GM19351 (cell line): ENCODE data around the gene BABAM2.

ENCODE experiments used
- ATAC-seq: cut with Tn5 transposase; IDR thresholded peaks from one replicate; pipeline ENCODE4 v1.9.1; 2021; ENCODE audit warnings: mild to moderate bottlenecking, moderate library complexity; ENCODE audit not compliant: unreplicated experiment

Gene BABAM2

DNA sequence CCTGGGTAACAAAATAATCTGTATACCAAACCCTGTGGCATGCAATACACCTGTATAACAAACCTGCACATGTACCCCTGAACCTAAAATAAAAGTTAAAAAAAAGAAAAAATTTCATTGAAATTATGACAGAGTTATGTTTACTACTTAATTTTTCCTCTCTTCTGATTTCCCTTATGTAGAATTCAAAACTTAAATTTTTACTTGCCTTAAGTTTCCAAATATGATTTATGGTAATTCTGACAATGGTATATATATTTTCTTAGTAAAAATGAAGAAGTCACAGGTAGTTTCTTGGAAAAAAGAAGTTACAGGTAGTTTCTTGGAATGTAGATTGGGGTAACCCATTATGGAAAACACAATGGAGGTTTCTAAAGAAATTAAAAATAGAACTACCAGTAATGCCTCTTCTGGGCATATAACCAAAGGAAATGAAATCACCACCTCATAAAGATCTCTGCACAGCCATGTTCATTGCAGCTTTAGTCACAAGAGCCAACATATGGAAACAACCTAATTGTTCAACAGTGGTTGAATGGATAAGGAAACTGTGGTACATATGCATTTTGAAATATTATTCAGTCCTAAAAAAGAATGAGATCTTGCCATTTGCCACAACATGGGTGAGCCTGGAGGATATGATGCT, 164.9 kb downstream of the BABAM2 start:
- ATAC-seq = no peak

DNA sequence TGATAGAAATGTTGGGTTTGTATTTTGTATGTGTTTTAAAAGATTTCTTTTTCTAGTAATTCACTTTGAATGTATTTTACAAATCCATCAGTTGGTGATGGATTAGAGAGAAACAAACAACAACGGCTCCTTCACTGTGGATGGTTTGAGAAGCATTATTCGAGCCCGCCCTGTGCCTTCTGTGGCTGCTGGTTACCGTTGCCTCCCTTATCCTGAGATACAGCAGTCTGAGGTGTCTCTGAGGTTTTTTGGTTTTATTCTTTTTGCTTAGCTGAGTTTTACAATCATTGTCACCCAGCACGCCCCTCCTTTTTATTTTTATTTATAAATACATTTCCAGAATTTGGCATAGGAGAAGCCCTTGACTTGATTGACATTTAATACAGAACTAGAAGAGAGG, 168.3 kb downstream of the BABAM2 start:
- no peak for ATAC-seq

DNA sequence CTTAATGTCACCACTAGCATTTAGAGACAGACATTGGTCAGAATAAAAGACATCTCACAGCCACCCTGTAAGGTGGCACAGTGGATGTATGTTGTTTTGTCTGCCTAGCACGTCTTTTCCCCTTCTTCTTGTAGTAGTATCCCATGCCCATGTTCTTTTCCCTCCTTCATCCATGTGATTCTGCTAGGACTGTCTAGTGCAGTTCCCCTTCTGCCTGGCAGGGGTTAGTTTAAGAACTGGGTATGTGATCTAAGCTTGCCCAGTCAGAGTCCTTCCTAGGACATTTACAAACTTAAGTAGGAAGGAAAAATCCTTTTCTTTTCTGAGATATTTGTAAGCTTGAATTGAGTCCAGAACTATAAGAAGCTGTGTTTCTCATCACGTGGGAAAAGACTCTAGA, 172.3 kb downstream of the BABAM2 start:
- no peak for ATAC-seq

DNA sequence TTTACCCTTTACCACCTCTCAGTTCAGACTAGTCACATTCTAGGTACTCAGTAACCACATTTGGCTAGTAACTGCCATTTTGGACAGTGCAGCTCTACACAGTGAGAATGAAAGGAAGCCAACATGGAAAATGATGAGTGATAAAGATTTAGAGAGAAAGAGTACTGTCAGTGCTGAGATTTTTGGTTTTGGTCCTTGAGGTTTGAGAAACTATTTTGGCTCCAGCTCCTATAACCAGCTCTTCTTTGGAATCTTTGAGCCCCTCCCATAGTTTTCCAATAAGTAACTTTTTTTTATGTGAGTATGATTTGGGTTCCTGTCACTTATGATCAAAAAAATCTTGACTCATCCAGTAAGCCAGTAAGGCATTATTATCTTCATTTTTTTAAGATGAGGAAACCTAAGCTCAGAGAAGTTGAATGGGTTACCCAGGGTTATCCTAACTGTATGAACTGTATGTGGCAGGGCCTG, 173.0 kb downstream of the BABAM2 start:
- ATAC-seq = no peak

DNA sequence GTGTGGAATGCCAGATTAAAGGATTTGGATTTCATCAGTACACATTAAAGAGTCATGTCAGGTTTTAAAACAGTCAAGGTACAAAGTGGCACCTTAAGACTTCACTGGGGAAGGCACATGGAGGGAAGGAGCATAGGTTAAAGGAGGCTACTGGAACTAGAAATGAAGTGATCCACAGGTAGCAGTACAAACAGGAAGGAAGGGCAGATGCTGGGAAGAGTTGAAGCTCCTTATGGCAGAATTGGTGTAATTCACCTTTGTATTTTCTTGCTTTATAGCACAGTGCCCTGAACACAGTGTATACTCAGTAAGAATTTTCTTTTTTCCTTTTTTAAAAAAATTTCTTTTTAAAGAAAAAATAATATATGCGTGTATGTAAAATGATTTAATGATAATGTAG, 177.1 kb downstream of the BABAM2 start:
- no peak for ATAC-seq

DNA sequence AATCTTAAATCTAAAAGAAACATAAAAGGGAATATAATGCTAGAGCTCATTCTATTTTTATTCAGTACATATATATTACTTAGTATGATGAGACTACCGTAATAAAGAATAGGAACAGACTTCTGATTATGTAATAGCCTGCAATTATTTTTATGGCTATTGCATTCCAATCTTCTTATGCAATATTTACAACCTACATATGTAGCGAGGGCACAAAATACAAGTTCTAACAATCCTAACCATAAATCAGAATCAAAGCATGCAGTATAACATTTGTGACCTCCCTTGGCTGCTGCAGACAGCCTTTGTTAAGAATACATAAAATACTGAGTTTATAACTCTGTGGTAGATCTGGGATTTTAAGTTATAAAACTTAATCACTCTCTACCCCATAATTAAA, 177.6 kb downstream of the BABAM2 start:
- ATAC-seq = no peak

DNA sequence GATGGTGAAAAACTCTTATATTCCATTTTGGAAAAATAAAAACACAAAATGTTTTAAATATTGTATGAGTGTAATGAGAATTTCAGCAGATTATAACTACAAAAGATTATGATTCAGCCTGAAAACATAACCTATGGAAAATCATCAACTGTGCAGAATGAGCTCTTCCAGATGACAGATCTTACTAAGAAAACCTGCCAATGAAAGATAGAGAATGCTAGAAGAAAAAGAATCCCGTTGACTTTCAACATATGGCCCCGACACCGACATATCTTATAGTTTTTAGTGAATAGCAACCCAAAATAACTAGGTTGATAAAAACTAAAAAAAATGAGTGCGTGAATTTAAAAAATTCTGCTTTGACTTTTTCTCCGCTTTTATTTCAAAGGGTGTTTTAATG, 178.0 kb downstream of the BABAM2 start:
- ATAC-seq = no peak

DNA sequence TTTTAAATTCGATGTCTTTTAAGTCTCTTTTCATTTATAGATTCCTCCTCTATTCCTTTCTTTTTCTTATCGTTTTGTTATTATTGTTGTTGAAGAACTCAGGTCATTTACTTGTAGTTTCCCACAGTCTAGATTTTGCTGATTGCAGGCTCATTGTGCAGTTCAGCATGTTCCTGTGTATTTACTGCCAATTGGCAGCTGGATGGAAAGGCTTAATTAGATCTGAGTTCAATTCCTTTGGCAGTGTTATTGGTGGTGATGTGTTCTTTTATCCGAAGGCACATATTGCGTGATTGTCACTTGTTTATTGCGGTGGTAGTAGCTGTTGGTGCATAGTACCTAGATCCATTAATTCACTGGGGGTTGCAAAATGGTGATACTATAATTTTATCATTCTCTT, 180.7 kb downstream of the BABAM2 start:
- ATAC-seq = no peak

DNA sequence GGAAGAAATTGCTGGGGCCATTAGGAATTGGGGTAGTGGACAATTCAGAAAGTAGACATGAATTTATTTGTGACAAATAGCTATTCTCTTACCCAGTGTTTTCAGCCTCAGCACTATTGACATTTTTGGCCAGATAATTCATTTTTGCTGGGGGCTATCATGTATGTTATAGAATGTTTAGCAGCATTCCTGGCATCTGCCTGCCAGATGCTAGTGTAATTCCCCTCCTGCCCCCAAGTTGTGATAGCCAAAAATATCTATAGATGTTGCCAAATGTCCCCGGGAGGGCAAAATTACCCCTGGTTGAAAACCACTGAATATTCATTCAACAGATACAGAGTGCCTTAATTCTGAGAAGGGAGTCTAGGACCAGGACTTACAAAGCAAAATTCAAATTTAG, 183.6 kb downstream of the BABAM2 start:
- no peak for ATAC-seq

DNA sequence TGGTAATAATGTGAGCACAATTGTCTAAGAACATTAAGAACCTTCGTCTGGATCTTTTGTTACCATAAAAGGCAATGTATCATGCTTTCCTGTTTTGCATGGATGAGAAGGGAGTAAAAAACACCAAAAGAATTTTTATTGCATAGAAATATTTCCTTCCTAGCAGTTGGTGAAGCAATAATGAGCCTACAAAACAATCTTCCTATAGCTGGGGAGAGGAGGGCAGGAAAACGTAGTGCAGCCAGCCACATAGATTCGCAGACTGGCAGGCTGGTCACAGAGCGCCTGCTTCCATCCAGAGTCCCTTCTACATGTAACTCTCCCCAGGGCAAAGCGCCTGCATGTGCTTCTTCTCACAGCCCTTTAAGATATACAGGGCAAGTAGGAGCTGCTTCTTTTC, 190.4 kb downstream of the BABAM2 start:
- no peak for ATAC-seq

DNA sequence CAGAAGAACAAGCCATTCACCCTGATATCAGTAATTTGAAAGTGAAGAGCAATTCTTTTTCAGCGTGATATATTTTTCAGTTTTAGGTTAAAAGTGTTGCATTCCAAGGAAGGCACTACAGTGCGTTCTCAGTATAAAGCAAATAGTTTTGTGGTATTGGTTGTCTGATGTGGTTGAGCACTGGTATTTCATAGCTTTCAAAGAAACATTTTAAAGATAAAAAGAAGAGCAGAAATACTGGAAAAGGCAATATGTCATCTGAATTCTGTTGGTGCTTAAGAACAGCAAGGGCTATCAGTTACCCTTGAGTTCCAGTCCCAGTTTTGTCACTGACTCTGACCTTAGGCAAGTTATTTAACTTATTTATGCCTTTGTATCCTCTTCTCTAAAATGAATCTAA, 191.6 kb downstream of the BABAM2 start:
- no peak for ATAC-seq

DNA sequence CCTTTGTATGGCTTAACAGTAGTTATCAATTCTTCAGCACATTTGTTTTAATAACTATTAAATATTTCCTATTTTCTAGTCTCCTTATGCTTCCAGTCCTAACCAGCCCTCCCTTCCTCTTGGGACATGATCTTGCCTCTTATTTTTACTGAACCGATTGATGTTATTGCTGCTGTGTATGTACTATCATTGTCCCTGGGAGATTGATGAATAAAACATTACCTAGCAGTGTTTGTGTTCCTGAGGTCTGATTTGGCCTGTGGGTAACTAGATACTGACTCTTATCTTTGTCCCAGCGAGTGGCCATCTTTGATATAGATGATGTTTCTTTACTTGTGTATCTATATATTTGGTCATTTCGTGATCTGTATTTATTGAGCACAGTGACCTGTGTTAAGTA, 192.9 kb downstream of the BABAM2 start:
- no peak for ATAC-seq

DNA sequence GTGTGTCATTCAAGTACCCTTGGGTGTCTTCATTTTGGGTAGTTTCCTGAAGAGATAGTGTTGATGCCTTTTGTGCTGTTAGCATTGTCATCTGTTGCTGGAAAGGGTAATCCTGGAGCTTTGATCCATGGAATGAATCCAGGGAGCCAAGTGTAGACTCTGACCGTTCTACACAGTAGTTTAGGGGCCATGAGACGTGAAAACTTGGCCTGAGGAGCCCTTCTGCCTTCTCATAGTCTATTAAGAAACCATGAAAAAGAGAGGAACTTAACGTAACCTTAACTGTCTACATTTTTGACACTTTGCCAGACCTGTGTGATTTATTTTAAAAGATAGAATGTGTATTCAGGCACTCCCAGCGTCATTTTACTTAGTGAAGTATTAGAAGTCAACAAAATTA, 194.0 kb downstream of the BABAM2 start:
- ATAC-seq = no peak

DNA sequence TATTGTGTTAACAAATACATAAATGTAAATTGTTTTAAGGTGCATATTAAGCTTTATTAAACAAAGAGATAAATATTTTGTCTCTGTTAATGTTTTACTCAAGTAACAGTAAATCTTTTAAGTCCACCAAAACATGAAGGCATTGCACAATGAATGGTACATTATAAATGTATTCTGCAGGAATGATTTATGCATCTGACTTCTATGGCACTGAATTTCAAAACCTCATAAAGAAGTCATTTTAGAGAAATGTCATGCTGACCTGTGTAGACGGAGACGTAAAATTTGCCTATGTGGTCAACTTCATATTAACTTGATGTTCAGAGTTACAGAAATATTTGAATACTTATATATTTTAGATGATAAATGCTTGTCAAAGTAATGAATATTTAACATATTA, 194.7 kb downstream of the BABAM2 start:
- no peak for ATAC-seq

DNA sequence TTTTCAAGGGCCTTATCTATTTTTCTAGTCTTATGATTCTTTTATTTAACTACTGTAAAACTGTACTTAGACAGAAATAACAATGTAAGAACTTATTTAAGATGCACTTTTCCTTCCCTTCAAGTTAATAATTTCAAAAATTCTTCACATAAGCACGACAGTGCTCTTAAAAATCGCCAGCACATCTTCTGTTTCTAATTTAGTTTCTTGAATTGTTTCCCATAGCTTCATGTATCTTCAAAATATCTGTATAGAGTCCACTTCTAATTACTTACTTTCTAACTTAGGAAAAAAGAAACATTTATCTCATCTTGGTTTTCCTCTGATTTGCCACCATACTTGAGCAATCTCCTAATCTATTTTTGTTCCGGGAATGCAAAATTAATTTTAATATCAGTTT, 196.1 kb downstream of the BABAM2 start:
- no peak for ATAC-seq

DNA sequence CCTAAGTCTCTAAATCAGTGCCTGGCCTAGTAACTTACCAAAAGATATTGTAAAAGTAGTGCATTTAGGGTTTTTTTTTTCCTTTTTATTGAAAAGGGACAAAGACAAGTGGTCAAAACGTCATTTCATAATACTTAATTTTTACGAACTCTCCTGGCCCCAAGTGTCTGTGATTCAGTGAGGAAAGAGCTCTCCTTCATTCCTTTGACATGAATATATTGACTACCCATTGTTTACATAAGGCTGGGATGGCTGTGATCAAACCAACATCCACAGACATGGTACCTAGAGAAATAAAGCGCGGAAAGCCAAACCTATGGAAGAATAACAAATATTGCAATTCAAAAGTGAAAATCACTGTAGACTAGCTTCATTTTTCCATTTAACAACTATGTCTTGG, 198.4 kb downstream of the BABAM2 start:
- no peak for ATAC-seq

DNA sequence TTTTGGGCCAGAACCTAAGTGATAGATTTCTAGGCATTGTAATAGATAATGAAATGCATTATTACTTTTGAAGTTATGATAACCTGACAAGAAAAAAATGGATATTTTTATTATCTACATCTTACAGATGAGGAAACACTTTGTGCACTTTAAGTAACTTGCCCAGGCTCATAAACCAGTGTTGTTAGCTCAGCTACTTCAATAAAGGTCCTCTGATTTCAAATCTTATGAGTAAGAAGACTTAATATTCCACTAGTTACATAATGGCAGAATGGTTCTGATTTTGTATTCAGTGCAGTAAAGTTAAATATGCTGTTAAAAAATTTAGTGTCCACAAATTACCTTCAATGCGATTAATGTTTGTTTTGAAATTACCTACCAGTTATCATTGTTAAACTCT, 199.0 kb downstream of the BABAM2 start:
- no peak for ATAC-seq

DNA sequence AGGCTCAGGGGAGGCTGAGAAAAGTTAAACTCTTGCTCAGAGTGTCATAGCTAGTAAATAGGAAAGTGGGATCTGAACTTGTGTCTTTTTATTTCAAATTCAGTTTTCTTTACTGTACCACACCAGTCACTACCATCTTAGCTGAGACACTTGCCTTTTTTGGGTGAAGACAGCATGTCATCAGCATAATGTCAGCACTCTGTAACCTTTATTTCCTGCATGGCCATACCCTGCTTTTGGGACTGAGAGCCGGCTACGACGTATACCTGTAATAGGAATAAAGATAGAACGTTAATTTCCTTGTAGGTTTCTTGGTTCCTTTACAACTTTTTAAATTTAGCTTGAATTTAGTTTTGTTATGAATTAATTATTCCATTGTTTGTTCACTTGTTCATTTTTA, 202.8 kb downstream of the BABAM2 start:
- ATAC-seq = no peak

DNA sequence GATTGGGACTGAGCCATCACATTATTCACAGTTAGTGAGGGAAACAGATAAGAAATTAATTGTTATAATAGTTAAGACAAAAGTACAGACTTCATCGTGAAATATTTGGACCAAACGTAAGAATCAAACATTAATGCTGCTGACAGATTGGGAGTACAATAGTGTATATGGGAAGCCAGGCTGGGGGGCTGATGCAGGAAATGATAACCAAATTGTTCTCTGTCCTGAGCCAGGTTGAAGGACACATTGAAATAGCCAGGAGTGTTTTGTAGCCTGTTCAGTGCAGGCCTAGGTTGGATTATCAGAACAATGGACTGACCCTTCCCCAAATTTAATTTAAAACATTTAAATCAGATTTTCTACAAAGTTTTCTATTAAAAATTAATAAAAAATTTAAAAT, 203.2 kb downstream of the BABAM2 start:
- no peak for ATAC-seq

DNA sequence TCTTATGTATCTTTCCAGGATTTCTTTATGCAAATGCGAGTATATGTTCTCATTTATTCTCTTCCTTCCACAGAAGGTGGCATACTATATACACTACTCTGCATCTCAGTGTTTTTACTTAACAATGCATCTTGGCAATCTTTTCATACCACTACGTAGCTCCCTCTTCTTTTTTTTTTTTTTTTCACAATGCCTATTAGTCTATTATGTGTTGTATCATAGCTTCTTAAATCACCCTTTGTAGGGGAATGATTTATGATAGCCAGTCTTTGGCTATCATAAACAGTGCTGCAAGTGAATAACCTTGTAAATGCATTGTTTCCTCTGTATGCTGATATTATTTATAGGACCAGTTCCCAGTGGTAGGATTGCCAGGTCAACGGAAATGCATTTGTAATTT, 204.2 kb downstream of the BABAM2 start:
- ATAC-seq = no peak

DNA sequence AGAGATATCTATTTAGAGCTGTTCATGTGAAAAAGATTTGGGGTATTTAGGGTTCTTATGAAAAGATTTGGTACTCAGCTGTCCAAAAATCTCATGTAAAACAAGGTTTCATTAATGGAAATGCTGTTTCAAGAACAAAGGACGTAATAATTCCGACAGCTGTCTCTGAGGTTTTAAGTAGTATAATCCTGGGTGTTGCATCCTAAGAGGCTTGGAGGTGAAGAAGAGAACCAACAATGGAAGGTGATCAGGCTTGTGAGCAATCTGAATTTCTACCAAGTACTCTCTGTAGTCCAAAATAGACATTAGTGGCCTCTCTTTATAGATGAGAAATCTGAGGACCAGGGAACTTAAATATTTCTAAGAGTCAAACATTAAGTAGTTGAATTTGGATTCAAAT, 205.1 kb downstream of the BABAM2 start:
- no peak for ATAC-seq

DNA sequence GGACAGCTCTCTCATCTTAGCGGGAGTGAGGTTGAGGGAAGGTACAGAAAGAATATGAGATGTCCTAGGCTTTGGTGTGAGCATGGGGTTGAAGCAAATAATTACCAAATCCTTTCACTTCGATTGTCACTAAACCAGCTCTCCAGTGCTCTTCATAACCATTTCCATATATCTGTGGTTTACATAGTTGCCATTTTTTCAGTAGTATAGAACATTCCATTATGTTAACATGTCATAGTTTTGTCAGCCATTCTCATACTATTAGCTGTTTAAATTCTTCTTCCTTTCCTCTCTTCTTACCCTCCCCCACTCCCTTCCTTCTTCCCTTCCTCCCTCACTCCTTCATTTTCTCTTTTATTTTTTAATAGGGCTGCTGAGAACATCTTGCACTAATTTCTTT, 205.9 kb downstream of the BABAM2 start:
- ATAC-seq = no peak

DNA sequence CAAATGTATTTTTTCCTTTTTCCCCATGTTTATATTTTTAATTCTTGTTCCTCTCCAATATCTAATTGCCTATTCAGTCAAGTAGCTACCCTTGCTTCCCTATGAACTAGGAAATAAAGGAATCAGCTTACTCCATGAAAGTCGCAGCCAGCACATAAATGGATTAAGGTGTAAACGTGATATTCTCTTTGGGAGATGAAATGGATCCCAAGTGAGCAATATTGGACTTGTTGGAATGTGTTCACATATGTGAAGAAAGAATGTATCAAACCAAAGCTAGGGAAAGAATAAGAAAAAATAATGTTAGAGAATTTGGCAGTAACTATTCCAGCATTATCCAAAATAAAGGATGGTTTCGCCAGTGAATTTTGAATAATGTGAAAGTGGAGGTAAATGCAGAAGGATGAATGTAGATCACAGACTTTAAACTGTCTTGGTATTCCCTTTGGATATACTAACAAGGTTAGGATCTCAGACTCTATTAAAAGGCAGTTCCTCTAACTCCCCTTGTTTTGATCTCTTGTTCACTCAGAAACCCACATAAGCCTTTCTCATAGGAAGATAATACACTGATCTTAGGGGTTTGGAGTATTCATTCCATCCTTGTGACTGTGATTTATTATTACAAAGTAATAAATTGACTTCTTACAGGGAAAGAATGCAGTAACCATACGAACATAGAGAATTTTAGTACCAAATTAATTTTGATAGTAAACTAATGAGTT, 208.1 kb downstream of the BABAM2 start:
- ATAC-seq = no peak
